Liver (tissue), 9 donors: Measurements from ENCODE around the gene ACTR8. TPM values are rescaled to one million over a fixed set of nuclear protein-coding genes. Genes with fewer than 3 reads are reported as not detected.

Source experiments
- DNase-seq: peaks from one replicate; pipeline ENCODE4 v3.0.0-alpha.2; 2017; ENCODE audit warnings: low spot score
- H3K27ac ChIP-seq, 2 donors: one replicate each; pipeline ENCODE4 v1.7.0; 2013; ENCODE audit warnings: inconsistent platforms in 2 of 2, low read length in 2 of 2, control low read depth in 1 of 2, low read depth in 1 of 2, mild to moderate bottlenecking in 1 of 2
- H3K27me3 ChIP-seq, 4 donors: one replicate each; pipeline versions ENCODE4 v1.6.1 to v1.7.0; 2013; ENCODE audit warnings: low read length in 3 of 4, inconsistent platforms in 1 of 4, mild to moderate bottlenecking in 1 of 4, moderate library complexity in 1 of 4; ENCODE audit not compliant: control insufficient read depth in 4 of 4, insufficient read depth in 4 of 4
- H3K36me3 ChIP-seq, 4 donors: one replicate each; pipeline versions ENCODE4 v1.6.1 to v1.7.0; 2013; ENCODE audit warnings: low read length in 3 of 4, mild to moderate bottlenecking in 3 of 4, low read depth in 1 of 4, moderate library complexity in 1 of 4; ENCODE audit not compliant: control insufficient read depth in 4 of 4, insufficient read depth in 3 of 4
- H3K4me1 ChIP-seq, 4 donors: one replicate each; pipeline versions ENCODE4 v1.6.1 to v1.7.0; 2013; ENCODE audit warnings: low read length in 3 of 4, mild to moderate bottlenecking in 3 of 4, moderate library complexity in 1 of 4; ENCODE audit not compliant: control insufficient read depth in 4 of 4, insufficient read depth in 4 of 4
- H3K4me3 ChIP-seq, 3 donors: one replicate each; pipeline versions ENCODE4 v1.6.1 to v1.7.0; 2013; ENCODE audit warnings: low read length in 3 of 3, control low read depth in 1 of 3, low read depth in 1 of 3, mild to moderate bottlenecking in 1 of 3
- H3K9ac ChIP-seq, 2 donors: one replicate each; pipeline ENCODE4 v1.7.0; 2013; ENCODE audit warnings: low read length in 2 of 2, mild to moderate bottlenecking in 2 of 2, moderate library complexity in 2 of 2, control low read depth in 1 of 2, low read depth in 1 of 2
- H3K9me3 ChIP-seq, 4 donors: one replicate each; pipeline versions ENCODE4 v1.6.1 to v1.7.0; 2013; ENCODE audit warnings: low read length in 3 of 4; ENCODE audit not compliant: control insufficient read depth in 4 of 4
- ATF3 ChIP-seq: IDR thresholded peaks from 2 replicates; pipeline ENCODE4 v1.6.1; 2016; ENCODE audit warnings: antibody characterized with exemption
- CTCF ChIP-seq: fragments of 150-350 bp; IDR thresholded peaks from 2 replicates; pipeline ENCODE4 v1.5.1; 2017; ENCODE audit warnings: improper control_type of control experiment, low read depth, low read length; ENCODE audit not compliant: missing input control
- EGR1 ChIP-seq, 2 donors: IDR thresholded peaks; 2 replicates each; pipeline ENCODE4 v1.6.1; 2016 to 2018; ENCODE audit warnings: antibody characterized with exemption in 2 of 2, low read depth in 2 of 2
- FOXA2 ChIP-seq: IDR thresholded peaks from 2 replicates; pipeline ENCODE4 v1.6.1; 2016; ENCODE audit warnings: antibody characterized with exemption
- HNF4G ChIP-seq: IDR thresholded peaks from 2 replicates; pipeline ENCODE4 v1.6.1; 2016; ENCODE audit warnings: antibody characterized with exemption
- JUND ChIP-seq, 2 donors: IDR thresholded peaks; 2 replicates each; pipeline ENCODE4 v1.6.1; 2016; ENCODE audit warnings: antibody characterized with exemption in 2 of 2
- MAX ChIP-seq: IDR thresholded peaks from 2 replicates; pipeline ENCODE4 v1.6.1; 2016; ENCODE audit warnings: antibody characterized with exemption
- NR2F2 ChIP-seq: IDR thresholded peaks from 2 replicates; pipeline ENCODE4 v1.6.1; 2016; ENCODE audit warnings: antibody characterized with exemption
- RAD21 ChIP-seq, 2 donors: IDR thresholded peaks; 2 replicates each; pipeline ENCODE4 v1.6.1; 2016; ENCODE audit warnings: antibody characterized with exemption in 2 of 2, mild to moderate bottlenecking in 2 of 2
- REST ChIP-seq: IDR thresholded peaks from 2 replicates; pipeline ENCODE4 v1.6.1; 2016; ENCODE audit warnings: antibody characterized with exemption, mild to moderate bottlenecking
- RXRA ChIP-seq, 2 donors: IDR thresholded peaks; 2 replicates each; pipeline ENCODE4 v1.6.1; 2017 to 2018; ENCODE audit warnings: antibody characterized with exemption in 2 of 2, mild to moderate bottlenecking in 1 of 2
- TAF1 ChIP-seq: conservative IDR thresholded peaks from 2 replicates; pipeline ENCODE4 v1.6.1; 2016; ENCODE audit warnings: antibody characterized with exemption, mild to moderate bottlenecking
- YY1 ChIP-seq: IDR thresholded peaks from 2 replicates; pipeline ENCODE4 v1.6.1; 2016; ENCODE audit warnings: antibody characterized with exemption, mild to moderate bottlenecking
- WGBS: extraction: QIAGEN DNeasy Blood & Tissue Kit; methylation state at CpG from one replicate; pipeline ENCODE4 v1.1.7; 2013; 5-methylcytosine and 5-hydroxymethylcytosine counted together
- polyA plus RNA-seq, 2 donors: library from polyadenylated mRNA; stranded (reverse) in 1 of 2; unstranded in 1 of 2; fragments of 200-250 nt in 1 of 2; fragments of >200 nt in 1 of 2; fragmentation: Nextera tagmentation in 1 of 2; extraction: Ambion mirVana in 1 of 2; gene quantifications; one replicate each; pipeline versions ENCODE4 v1.2.1 to v1.2.3, GENCODE V29; 2013 to 2015
- total RNA-seq, 2 donors: library from RNA; depleted of rRNA; stranded (reverse); fragments of >200 nt; gene quantifications; one replicate each; pipeline ENCODE4 v1.2.3, GENCODE V29; 2014
- donor health status: healthy.
- donor health status: healthy.
- donor health status: healthy.
- donor health status: healthy.
- donor health status: healthy.

ACTR8 gene
- total and polyA plus RNA-seq, 4 donors: 3.2 to 16.7 (median 7.7) TPM

- H3K4me1 ChIP-seq: peaks cover 0 to 34% (median 5%) of the 10 kb centered on the region in 4 donors
- no peak for TF ChIP-seq EGR1 (IDR thresholded peaks at IDR 0.05; ENCODE audit: low read depth in 2 of 2)
- no peak for TF ChIP-seq NR2F2
- TF ChIP-seq HNF4G: no peak
- TF ChIP-seq RAD21 (IDR thresholded peaks at IDR 0.05): no peak
- H3K9ac ChIP-seq: no peak overlapping the region
- WGBS: 87% methylated on average over 10 of the region's 10 CpGs
- no peaks in the 10 kb centered on the region for H3K27me3 ChIP-seq
- no peaks in the 10 kb centered on the region for H3K9me3 ChIP-seq
- DNase-seq: no peak
- H3K27ac ChIP-seq: no peak overlapping the region
- H3K4me3 ChIP-seq: no peak overlapping the region
- peaks cover 4 to 29% (median 11%) of the 10 kb centered on the region in 4 donors for H3K36me3 ChIP-seq
These were observed 44.6 kb downstream of the ACTR8 start for GRCh38 chr3:53837331-53837730.

- no peak overlapping the region for H3K9ac ChIP-seq
- no peaks in the 10 kb centered on the region for H3K27me3 ChIP-seq
- H3K4me3 ChIP-seq: no peak overlapping the region
- H3K4me1 ChIP-seq: peaks cover 0 to 27% (median 2%) of the 10 kb centered on the region in 4 donors
- no peaks in the 10 kb centered on the region for H3K9me3 ChIP-seq
- TF ChIP-seq RXRA (IDR thresholded peaks at IDR 0.05) (no peak), TAF1 (no peak), NR2F2 (no peak), JUND (IDR thresholded peaks at IDR 0.05) (no peak)
- H3K27ac ChIP-seq: no peak overlapping the region
- no peak for DNase-seq
- peaks cover 4 to 29% (median 11%) of the 10 kb centered on the region in 4 donors for H3K36me3 ChIP-seq
- WGBS: 97% methylated on average over 9 of the region's 9 CpGs
These were observed 45.7 kb downstream of the ACTR8 start for GRCh38 chr3:53836084-53836872.

GRCh38 chr3:53835257-53835656 lies 46.7 kb downstream of the ACTR8 start:
- no peak overlapping the region for H3K4me3 ChIP-seq
- H3K4me1 ChIP-seq: peaks cover 0 to 24% (median 2%) of the 10 kb centered on the region in 4 donors
- DNase-seq: no peak
- H3K9ac ChIP-seq: no peak overlapping the region
- no peak overlapping the region for H3K27ac ChIP-seq
- no peaks in the 10 kb centered on the region for H3K27me3 ChIP-seq
- H3K36me3 ChIP-seq: peaks cover 4 to 36% (median 12%) of the 10 kb centered on the region in 4 donors
- TF ChIP-seq YY1 (no peak), RXRA (IDR thresholded peaks at IDR 0.05) (peak in 1 of 2 donors; percentile 25)
- H3K9me3 ChIP-seq: no peaks in the 10 kb centered on the region
- 72% methylated on average over 1 of the region's 1 CpG for WGBS

- Histone ChIP-seq H3K36me3 (peaks cover 4 to 34% (median 12%) of the 10 kb centered on the region in 4 donors), H3K27me3 (no peaks in the 10 kb centered on the region), H3K4me3 (no peak overlapping the region), H3K27ac (no peak overlapping the region), H3K9me3 (no peaks in the 10 kb centered on the region), H3K4me1 (peaks cover 0 to 24% (median 2%) of the 10 kb centered on the region in 4 donors), H3K9ac (no peak overlapping the region)
- WGBS: 94% methylated on average over 6 of the region's 6 CpGs
- DNase-seq: no peak
- TF ChIP-seq RAD21 (IDR thresholded peaks at IDR 0.05) (no peak), TAF1 (no peak), YY1 (no peak), FOXA2 (no peak), NR2F2 (no peak), MAX (no peak), ATF3 (no peak), REST (no peak), RXRA (IDR thresholded peaks at IDR 0.05) (no peak), CTCF (no peak), JUND (IDR thresholded peaks at IDR 0.05) (no peak), HNF4G (no peak)
These were observed 47.4 kb downstream of the ACTR8 start for GRCh38 chr3:53834429-53835095.
